Trophoblast cell (in vitro differentiated cells and primary cell): ENCODE results near the gene GP9.
"Not testable (repeated sequence)": the region's sequence is repeated elsewhere in the genome, so short reads cannot be mapped to it uniquely, and the experiment has no call there.

Source experiments
- DNase-seq, 2 donors: peaks; one replicate each; pipeline ENCODE4 v3.0.0-alpha.2; 2016
- H2AFZ ChIP-seq: 2 replicates; pipeline ENCODE4 v1.6.1; 2013; ENCODE audit warnings: low read length, moderate library complexity, mild to moderate bottlenecking; ENCODE audit not compliant: insufficient read depth, poor library complexity
- H2AK5ac ChIP-seq: 2 replicates; pipeline ENCODE4 v1.6.1; 2013; ENCODE audit warnings: mild to moderate bottlenecking, low read length
- H2BK120ac ChIP-seq: 2 replicates; pipeline ENCODE4 v1.6.1; 2013; ENCODE audit warnings: low read length, mild to moderate bottlenecking, moderate library complexity; ENCODE audit not compliant: insufficient read depth, poor library complexity
- H2BK12ac ChIP-seq: 2 replicates; pipeline ENCODE4 v1.6.1; 2013; ENCODE audit warnings: mild to moderate bottlenecking, low read length, moderate library complexity
- H2BK5ac ChIP-seq: 2 replicates; pipeline ENCODE4 v1.6.1; 2013; ENCODE audit warnings: low read length, low read depth, moderate library complexity, mild to moderate bottlenecking; ENCODE audit not compliant: poor library complexity
- H3K14ac ChIP-seq: 2 replicates; pipeline ENCODE4 v1.6.1; 2013; ENCODE audit warnings: mild to moderate bottlenecking, low read length
- H3K18ac ChIP-seq: 2 replicates; pipeline ENCODE4 v1.6.1; 2013; ENCODE audit warnings: mild to moderate bottlenecking, low read length
- H3K23ac ChIP-seq: 2 replicates; pipeline ENCODE4 v1.6.1; 2013; ENCODE audit warnings: low read length
- H3K27ac ChIP-seq: 2 replicates; pipeline ENCODE4 v1.5.1; 2013; ENCODE audit warnings: low read depth, mild to moderate bottlenecking, inconsistent platforms, low read length, moderate library complexity
- H3K27me3 ChIP-seq: 2 replicates; pipeline ENCODE4 v1.6.1; 2013; ENCODE audit warnings: inconsistent platforms, mild to moderate bottlenecking, low read length, moderate library complexity; ENCODE audit not compliant: insufficient read depth
- H3K36me3 ChIP-seq, 2 experiments: 1 replicate in 1 of 2; 2 replicates in 1 of 2; pipeline ENCODE4 v1.6.1; 2013; ENCODE audit warnings: low read length in 2 of 2, mild to moderate bottlenecking in 2 of 2, moderate library complexity in 1 of 2; ENCODE audit not compliant: insufficient read depth in 2 of 2, control insufficient read depth in 1 of 2
- H3K4ac ChIP-seq: 2 replicates; pipeline ENCODE4 v1.6.1; 2013; ENCODE audit warnings: low read depth, mild to moderate bottlenecking, low read length, moderate library complexity
- H3K4me1 ChIP-seq, 2 experiments: 1 replicate in 1 of 2; 2 replicates in 1 of 2; pipeline ENCODE4 v1.6.1; 2013; ENCODE audit warnings: low read length in 2 of 2, mild to moderate bottlenecking in 2 of 2, moderate library complexity in 1 of 2; ENCODE audit not compliant: insufficient read depth in 2 of 2, control insufficient read depth in 1 of 2
- H3K4me2 ChIP-seq: 2 replicates; pipeline ENCODE4 v1.6.1; 2013; ENCODE audit warnings: inconsistent platforms, mild to moderate bottlenecking, low read length, moderate library complexity
- H3K4me3 ChIP-seq: 2 replicates; pipeline ENCODE4 v1.5.1; 2013; ENCODE audit warnings: mild to moderate bottlenecking, low read depth, low read length, inconsistent platforms
- H3K79me1 ChIP-seq: one replicate; pipeline ENCODE4 v1.6.1; 2013; ENCODE audit warnings: low read length
- H3K79me2 ChIP-seq: 2 replicates; pipeline ENCODE4 v1.6.1; 2013; ENCODE audit warnings: low read length, mild to moderate bottlenecking; ENCODE audit not compliant: control insufficient read depth, insufficient read depth, poor library complexity
- H3K9ac ChIP-seq: 2 replicates; pipeline ENCODE4 v1.6.1; 2013; ENCODE audit warnings: mild to moderate bottlenecking, low read length
- H3K9me3 ChIP-seq: 2 replicates; pipeline ENCODE4 v1.6.1; 2013; ENCODE audit warnings: low read depth, mild to moderate bottlenecking, control low read depth, inconsistent platforms, low read length; ENCODE audit not compliant: insufficient read depth
- H4K12ac ChIP-seq: 2 replicates; pipeline ENCODE4 v1.6.1; 2013; ENCODE audit warnings: low read depth, mild to moderate bottlenecking, low read length, moderate library complexity
- H4K8ac ChIP-seq: 2 replicates; pipeline ENCODE4 v1.6.1; 2013; ENCODE audit warnings: low read depth, mild to moderate bottlenecking, low read length, moderate library complexity
- H4K91ac ChIP-seq: one replicate; pipeline ENCODE4 v1.6.1; 2013; ENCODE audit warnings: low read depth, mild to moderate bottlenecking, low read length, moderate library complexity
- WGBS: extraction: QIAGEN DNeasy Blood & Tissue Kit; methylation state at CpG from one replicate; pipeline ENCODE4 v1.1.7; 2013; ENCODE audit warnings: missing lambda C conversion rate; ENCODE audit not compliant: insufficient read length, insufficient coverage; ENCODE audit errors: extremely low coverage; 5-methylcytosine and 5-hydroxymethylcytosine counted together

Gene GP9

GRCh38 chr3:129087904-129088303, 27.3 kb downstream of the GP9 start:
- not testable (repeated sequence) for H3K4me2 ChIP-seq, H3K79me2 ChIP-seq, H4K8ac ChIP-seq, H2BK120ac ChIP-seq, DNase-seq, H3K4me1 ChIP-seq, H3K18ac ChIP-seq, H3K27me3 ChIP-seq, H3K79me1 ChIP-seq, H3K27ac ChIP-seq, H3K14ac ChIP-seq, H4K91ac ChIP-seq, H2AK5ac ChIP-seq, H3K23ac ChIP-seq, H3K4ac ChIP-seq, H3K36me3 ChIP-seq, H2BK12ac ChIP-seq, H2BK5ac ChIP-seq, H2AFZ ChIP-seq, H4K12ac ChIP-seq, H3K4me3 ChIP-seq, H3K9me3 ChIP-seq, H3K9ac ChIP-seq
- WGBS: no CpG with 5 or more reads among the region's 9 CpGs

GRCh38 chr3:129088312-129088711, 27.7 kb downstream of the GP9 start:
- not testable (repeated sequence) for H4K12ac ChIP-seq, H3K9me3 ChIP-seq, H3K18ac ChIP-seq, H3K4me2 ChIP-seq, H3K27ac ChIP-seq, H3K4me3 ChIP-seq, H2BK12ac ChIP-seq, H3K4me1 ChIP-seq, H2AK5ac ChIP-seq, H3K79me2 ChIP-seq, H4K91ac ChIP-seq, H2BK5ac ChIP-seq, H3K14ac ChIP-seq, H3K9ac ChIP-seq, H3K79me1 ChIP-seq, DNase-seq, H2BK120ac ChIP-seq, H3K27me3 ChIP-seq, H3K4ac ChIP-seq, H3K23ac ChIP-seq, H2AFZ ChIP-seq, H4K8ac ChIP-seq
- no CpG with 5 or more reads among the region's 6 CpGs for WGBS
- peaks cover 9 to 11% of the 10 kb centered on the region in 2 experiments for H3K36me3 ChIP-seq

GRCh38 chr3:129095285-129095684, 34.7 kb downstream of the GP9 start:
- no peak overlapping the region for H4K8ac ChIP-seq
- no peak overlapping the region for H4K91ac ChIP-seq
- H3K9ac ChIP-seq: no peak overlapping the region
- H3K9me3 ChIP-seq: no peaks in the 10 kb centered on the region
- H2BK120ac ChIP-seq: no peak overlapping the region
- no peak overlapping the region for H3K14ac ChIP-seq
- H3K27me3 ChIP-seq: no peaks in the 10 kb centered on the region
- no peak overlapping the region for H3K23ac ChIP-seq
- no peak overlapping the region for H4K12ac ChIP-seq
- H2BK5ac ChIP-seq: no peak overlapping the region
- no peak overlapping the region for H2BK12ac ChIP-seq
- H3K4me2 ChIP-seq: no peak overlapping the region
- no peak for DNase-seq
- no peaks in the 10 kb centered on the region for H3K4me1 ChIP-seq
- no peak overlapping the region for H3K4me3 ChIP-seq
- H3K27ac ChIP-seq: no peak overlapping the region
- H3K79me1 ChIP-seq: no peaks in the 10 kb centered on the region
- no peak overlapping the region for H2AK5ac ChIP-seq
- no peak overlapping the region for H2AFZ ChIP-seq
- no peak overlapping the region for H3K18ac ChIP-seq
- no peak overlapping the region for H3K4ac ChIP-seq
- peaks cover 23 to 25% of the 10 kb centered on the region in 2 experiments for H3K36me3 ChIP-seq
- WGBS: no CpG with 5 or more reads among the region's 10 CpGs
- H3K79me2 ChIP-seq: no peaks in the 10 kb centered on the region

- H3K9ac ChIP-seq: no peak overlapping the region
- no peaks in the 10 kb centered on the region for H3K79me1 ChIP-seq
- H4K12ac ChIP-seq: no peak overlapping the region
- H2BK5ac ChIP-seq: no peak overlapping the region
- WGBS: no CpG with 5 or more reads among the region's 1 CpG
- peaks cover 2 to 4% of the 10 kb centered on the region in 2 experiments for H3K36me3 ChIP-seq
- no peak overlapping the region for H3K18ac ChIP-seq
- H2AFZ ChIP-seq: no peak overlapping the region
- no peak overlapping the region for H2AK5ac ChIP-seq
- no peaks in the 10 kb centered on the region for H3K4me1 ChIP-seq
- H3K4me3 ChIP-seq: no peak overlapping the region
- H2BK12ac ChIP-seq: no peak overlapping the region
- no peaks in the 10 kb centered on the region for H3K27me3 ChIP-seq
- H3K4me2 ChIP-seq: no peak overlapping the region
- no peak overlapping the region for H4K8ac ChIP-seq
- H3K4ac ChIP-seq: no peak overlapping the region
- H3K23ac ChIP-seq: no peak overlapping the region
- H3K14ac ChIP-seq: no peak overlapping the region
- H3K79me2 ChIP-seq: no peaks in the 10 kb centered on the region
- H4K91ac ChIP-seq: no peak overlapping the region
- DNase-seq: no peak
- no peak overlapping the region for H3K27ac ChIP-seq
- H3K9me3 ChIP-seq: no peaks in the 10 kb centered on the region
- no peak overlapping the region for H2BK120ac ChIP-seq
Observed at GRCh38 chr3:129100274-129100673, 39.7 kb downstream of the GP9 start.
